NCI-H345 (cell line): Measurements from ENCODE around the gene HIF1A.
"Not testable (repeated sequence)": the region's sequence is repeated elsewhere in the genome, so short reads cannot be mapped to it uniquely, and the experiment has no call there.

Experiments
- DNase-seq: peaks from one replicate; lab custom pipeline; 2025; lab: John Stamatoyannopoulos, UW

Gene HIF1A

DNA sequence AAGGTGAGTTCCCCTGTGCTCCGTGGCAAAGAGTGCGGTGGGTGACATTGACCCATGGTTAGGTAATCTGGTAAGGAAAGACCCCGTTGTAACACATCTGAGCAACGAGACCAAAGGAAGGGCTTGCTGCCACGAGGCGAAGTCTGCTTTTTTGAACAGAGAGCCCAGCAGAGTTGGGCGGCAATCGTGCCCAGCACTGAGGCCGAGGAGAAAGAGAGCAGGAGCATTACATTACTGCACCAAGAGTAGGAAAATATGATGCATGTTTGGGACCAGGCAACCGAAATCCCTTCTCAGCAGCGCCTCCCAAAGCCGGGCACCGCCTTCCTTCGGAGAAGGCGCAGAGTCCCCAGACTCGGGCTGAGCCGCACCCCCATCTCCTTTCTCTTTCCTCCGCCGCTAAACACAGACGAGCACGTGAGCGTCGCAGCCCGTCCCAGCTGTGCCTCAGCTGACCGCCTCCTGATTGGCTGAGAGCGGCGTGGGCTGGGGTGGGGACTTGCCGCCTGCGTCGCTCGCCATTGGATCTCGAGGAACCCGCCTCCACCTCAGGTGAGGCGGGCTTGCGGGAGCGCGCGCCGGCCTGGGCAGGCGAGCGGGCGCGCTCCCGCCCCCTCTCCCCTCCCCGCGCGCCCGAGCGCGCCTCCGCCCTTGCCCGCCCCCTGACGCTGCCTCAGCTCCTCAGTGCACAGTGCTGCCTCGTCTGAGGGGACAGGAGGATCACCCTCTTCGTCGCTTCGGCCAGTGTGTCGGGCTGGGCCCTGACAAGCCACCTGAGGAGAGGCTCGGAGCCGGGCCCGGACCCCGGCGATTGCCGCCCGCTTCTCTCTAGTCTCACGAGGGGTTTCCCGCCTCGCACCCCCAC lies at the start of gene HIF1A:
HIF1A (plus strand) TSS at position 684 of the 865 bp plus-strand sequence. CDS start 292 bp downstream, outside the sequence.
- DNase-seq: peak; percentile 99

GRCh38 chr14:61646366-61647116 lies 48.8 kb upstream of the HIF1A start:
- DNase-seq: no peak

DNA sequence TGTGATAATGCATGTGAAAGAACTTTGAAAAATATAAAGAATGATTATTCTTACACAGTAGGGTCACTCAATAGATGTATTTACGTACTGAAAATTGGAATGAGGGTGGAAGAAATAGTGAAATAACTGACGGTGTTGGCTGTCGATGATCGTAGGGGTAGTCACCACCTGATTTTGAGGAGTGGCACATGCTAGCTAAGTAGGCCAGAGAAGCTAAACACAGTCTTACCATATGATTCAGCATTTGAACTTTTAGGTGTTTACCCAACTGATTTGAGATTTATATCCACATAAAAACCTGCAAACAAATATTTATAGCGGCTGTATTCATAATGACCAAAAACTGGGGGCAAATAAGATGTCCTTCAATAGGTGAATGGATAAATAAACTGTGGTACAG lies 47.6 kb upstream of the HIF1A start:
- no peak for DNase-seq

DNA sequence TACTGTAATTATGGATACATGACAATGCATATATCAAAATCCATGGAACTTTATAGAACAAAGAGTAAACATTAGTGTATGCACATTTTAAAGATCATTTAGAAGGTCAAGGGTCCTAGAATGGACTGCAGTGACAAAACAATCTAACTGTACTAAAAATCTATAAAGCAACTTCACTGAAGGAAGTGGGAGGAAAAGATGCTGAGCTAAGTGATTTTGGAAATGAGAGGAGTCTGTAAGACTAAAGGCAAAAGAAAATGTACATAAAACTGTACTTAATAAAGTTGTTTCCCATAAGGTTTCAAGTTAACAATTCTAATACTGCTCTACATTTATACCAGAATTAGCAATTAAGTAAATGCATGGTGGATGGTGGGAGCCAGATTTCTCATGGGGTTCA lies 46.9 kb upstream of the HIF1A start:
- DNase-seq: no peak

DNA sequence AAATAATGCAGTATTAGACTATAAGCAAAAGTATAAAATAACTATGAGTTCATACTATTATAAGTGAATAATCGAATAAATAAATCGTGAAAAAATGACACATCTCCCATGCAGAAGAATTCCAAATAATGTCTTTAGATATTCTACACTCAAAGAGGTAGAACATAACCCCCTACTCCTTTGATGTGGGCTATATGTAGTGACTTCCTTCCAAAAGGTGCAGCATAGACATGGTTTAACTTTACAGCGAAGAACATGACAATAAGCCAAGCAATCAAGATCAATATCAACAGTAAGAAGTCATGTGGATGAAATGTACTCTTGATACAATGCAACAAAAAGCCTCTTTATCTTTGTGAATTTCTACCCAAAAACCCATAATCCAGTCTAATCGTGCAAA lies 46.0 kb upstream of the HIF1A start:
- DNase-seq: no peak

- DNase-seq: no peak
These were observed 44.0 kb upstream of the HIF1A start for GRCh38 chr14:61651355-61651754.

GRCh38 chr14:61652526-61653262 lies 42.6 kb upstream of the HIF1A start:
- no peak for DNase-seq

DNA sequence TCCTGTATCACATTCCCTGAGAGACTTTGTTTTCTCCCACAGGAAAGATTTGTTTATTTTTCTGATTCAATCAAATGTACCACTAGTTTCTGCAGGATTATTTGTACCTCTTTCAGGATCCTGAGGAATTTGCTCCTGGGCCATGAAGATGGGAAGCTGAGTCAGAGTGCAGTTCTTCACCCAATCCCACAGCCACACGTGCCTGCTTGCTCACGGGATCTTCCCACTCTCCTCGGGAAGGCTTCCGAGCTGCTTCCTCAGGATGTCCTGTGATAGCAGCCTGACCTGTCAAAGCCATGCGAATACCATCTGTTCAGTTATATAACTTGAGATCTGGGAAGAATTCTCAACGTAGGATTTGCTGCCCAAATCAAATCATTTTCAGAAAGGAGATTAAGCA lies 41.8 kb upstream of the HIF1A start:
- no peak for DNase-seq

DNA sequence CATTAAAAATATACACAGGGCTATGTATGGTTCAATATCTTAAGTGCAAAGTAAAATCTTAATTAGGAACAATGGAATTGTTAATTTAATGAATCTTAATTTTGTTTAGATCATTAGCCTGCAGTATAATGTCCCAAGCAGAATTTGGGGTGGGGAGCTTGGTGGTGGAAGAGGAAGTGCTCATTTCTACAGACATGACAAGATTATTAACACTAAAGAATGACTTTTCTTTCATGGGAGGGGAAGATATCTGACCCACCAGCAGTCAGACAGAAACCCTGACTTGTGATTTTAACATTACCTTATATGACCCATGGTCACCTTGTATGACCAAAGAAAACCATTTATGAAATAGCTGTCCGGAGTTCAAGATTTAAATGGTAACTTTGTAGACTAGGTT lies 41.3 kb upstream of the HIF1A start:
- no peak for DNase-seq

GRCh38 chr14:61655777-61656176 lies 39.5 kb upstream of the HIF1A start:
- DNase-seq: no peak

- DNase-seq: no peak
These were observed 39.0 kb upstream of the HIF1A start for GRCh38 chr14:61656341-61656740.

DNA sequence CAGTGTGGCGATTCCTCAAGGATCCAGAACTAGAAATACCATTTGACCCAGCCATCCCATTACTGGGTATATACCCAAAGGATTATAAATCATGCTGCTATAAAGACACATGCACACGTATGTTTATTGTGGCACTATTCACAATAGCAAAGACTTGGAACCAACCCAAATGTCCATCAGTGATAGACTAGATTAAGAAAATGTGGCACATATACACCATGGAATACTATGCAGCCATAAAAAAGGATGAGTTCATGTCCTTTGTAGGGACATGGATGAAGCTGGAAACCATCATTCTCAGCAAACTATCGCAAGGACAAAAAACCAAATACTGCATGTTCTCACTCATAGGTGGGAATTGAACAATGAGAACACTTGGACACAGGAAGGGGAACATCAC lies 37.2 kb upstream of the HIF1A start:
- DNase-seq: not testable (repeated sequence)

GRCh38 chr14:61659582-61659981 lies 35.7 kb upstream of the HIF1A start:
- DNase-seq: no peak

GRCh38 chr14:61661471-61662400 lies 33.6 kb upstream of the HIF1A start:
- DNase-seq: no peak

DNA sequence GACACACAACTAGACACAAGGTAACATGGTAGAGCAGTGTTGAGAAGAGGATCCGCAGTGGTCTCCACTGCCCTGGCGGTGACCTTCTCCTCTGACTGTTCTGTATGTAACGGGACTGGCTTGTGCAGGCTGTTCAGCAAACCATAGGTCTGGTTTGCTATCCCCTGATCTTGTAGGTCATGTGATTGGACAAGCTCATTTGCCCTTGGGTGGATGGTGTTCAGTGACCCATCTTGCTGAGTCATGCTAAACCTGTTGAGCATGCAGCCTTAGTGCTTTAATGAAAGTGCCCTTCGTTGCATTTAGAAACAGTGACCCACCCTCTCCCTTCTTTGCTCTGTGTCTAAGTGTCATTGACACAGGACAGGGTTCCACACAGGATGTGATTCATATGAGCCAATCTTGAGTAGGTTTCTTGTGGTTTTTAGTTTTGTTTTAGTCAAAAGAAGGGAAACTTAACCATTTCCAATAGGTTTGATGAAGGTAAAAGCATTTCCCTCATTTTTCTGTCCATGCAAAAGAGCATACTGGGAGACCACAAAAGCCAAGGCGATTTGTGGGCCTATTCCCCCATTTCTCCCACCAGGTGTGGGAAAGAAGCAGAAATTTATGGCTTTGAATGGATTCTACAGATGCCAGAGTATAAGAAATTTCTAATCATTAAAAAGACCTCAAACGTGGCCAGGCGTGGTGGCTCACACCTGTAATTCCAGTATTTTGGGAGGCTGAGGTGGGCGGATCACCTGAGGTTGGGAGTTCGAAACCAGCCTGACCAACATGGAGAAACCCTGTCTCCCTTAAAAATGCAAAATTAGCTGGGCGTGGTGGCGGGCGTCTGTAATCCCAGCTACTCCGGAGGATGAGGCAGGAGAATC lies 32.6 kb upstream of the HIF1A start:
- no peak for DNase-seq

DNA sequence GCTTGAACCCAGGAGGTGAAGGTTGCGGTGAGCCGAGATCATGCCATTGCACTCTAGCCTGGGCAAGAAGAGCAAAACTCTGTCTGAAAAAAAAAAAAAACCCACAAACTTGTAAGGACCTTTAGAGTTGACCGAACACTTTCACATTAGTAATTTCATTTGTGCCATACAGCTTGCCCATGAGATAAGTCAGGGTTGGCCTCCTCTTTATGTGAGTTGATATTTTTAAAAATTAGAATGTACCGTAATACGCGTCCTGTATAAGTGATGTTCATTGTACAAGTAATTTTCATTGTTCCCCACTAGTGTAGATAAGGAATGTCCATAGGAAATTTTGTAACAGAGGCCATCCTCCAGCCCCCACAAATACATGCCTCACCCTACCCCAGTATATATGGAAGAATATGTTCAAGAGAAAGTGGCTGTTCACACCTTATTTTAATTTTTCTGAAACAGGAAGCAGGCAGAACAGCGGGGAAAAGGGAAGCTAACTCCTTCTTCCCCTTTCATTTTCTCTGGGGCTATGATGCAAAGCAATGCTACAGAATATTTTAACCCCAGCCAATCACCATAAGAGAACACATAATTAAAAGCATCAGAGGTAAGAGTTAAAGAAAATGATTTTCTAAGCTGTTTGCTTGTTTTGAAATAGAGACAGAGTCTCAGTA lies 31.9 kb upstream of the HIF1A start:
- DNase-seq: no peak

- DNase-seq: no peak
These were observed 27.0 kb upstream of the HIF1A start for GRCh38 chr14:61668282-61668681.

DNA sequence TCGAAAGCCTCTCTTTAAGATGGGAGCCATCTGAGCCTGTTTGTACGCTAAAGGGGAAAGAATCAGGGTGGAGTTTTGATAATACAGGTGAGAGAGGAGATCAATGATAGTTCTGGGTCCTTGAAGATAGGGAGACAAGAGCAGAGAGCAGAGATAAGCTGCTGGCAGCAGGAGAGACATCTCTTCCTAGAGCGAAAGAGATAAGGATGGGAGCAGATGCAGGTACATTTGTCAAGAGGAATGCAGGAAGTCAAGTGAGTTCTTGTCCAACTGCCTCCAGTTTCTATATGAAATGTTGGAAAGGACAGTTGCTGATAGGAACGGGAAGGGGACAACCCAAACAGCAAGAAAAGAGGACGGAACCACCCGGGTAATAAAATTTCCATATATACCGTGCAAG lies 24.7 kb upstream of the HIF1A start:
- DNase-seq: no peak

GRCh38 chr14:61671082-61671481 lies 24.2 kb upstream of the HIF1A start:
- DNase-seq: no peak

DNA sequence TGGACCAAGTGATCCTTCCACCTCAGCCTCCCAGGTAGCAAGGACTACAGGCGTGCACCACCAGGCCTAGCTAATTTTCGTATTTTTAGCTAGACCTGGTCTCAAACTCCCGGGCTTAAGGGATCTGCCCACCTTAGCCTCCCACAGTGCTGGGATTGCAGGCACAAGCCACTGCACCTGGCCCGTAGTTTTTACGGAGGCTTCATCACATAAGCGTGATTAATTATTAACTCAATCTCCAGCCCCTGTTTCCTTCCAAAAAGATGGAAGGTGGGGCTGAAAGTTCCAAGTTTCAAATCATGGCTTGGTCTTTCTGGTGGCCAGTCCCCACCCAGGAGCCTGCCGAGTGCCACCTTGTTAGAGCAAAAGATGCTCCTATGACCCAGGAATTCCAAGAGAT lies 22.5 kb upstream of the HIF1A start:
- no peak for DNase-seq
